Upper lobe of right lung (tissue), 1 donor: ENCODE measurements around the gene ARSB. TPM values are rescaled to one million over a fixed set of nuclear protein-coding genes. Genes with fewer than 3 reads are reported as not detected.

Experiments
- ATAC-seq: fragments of 200-7000 bp; cut with Tn5 transposase; one replicate; pipeline ENCODE4 v1.9.1; 2020; ENCODE audit warnings: mild to moderate bottlenecking, moderate library complexity
- DNase-seq: peaks from one replicate; pipeline ENCODE4 v3.0.0-alpha.2; 2020
- H3K27ac ChIP-seq: fragments of 200-600 bp; one replicate; pipeline ENCODE4 v1.8.0; 2022
- H3K27me3 ChIP-seq: fragments of 200-600 bp; one replicate; pipeline ENCODE4 v1.8.0; 2022; ENCODE audit warnings: mild to moderate bottlenecking
- H3K36me3 ChIP-seq: fragments of 200-600 bp; one replicate; pipeline ENCODE4 v1.8.0; 2022
- H3K4me1 ChIP-seq: fragments of 200-600 bp; one replicate; pipeline ENCODE4 v1.8.0; 2022
- H3K4me3 ChIP-seq: fragments of 200-600 bp; one replicate; pipeline ENCODE4 v1.8.0; 2022; ENCODE audit warnings: mild to moderate bottlenecking
- H3K9me3 ChIP-seq: fragments of 200-600 bp; one replicate; pipeline ENCODE4 v1.8.0; 2022
- intact Hi-C: fragments of 100-400 bp; cut with DNase I; formaldehyde crosslinking; loops from one replicate; pipeline ENCODE4 v1.11.0; 2022
- total RNA-seq: library from RNA; stranded (reverse); fragmentation: NEBNext Ultra II Directional; extraction: Animal tissue kit (Norgen Biotek cat#: 25700); gene quantifications from one replicate; pipeline ENCODE4 v1.2.1, GENCODE V29; 2021
- TF ChIP-seq, protein P1 (sequence below): fragments of 200-600 bp; IDR thresholded peaks from one replicate; pipeline ENCODE4 v1.8.0; 2022; ENCODE audit warnings: antibody characterized with exemption
- donor health status: DM: no; HTN: yes; CAD: no; lungs with severe emphysema.

Gene ARSB
- total RNA-seq, 1 donor from 2014 or later, result 15.8 TPM

DNA sequence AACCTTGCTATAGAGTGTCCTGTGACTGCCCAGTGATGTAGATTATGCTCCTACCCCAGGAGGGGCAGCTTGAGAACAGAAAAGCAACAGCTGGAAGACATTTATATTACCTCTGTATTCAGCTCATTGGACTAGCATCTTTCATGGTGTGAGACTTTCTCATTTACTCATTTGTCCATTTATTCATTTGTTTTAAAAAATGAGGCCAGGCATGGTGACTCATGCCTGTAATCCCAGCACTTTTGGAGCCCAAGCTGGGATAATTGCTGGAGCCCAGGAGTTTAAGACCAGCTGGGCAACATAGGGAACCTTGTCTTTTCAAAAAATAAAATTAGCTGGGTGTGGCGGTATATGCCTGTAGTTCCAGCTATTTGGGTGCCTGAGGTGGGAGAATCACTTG, 206.6 kb downstream of the ARSB start:
- H3K27ac ChIP-seq, result no peak overlapping the region
- TF ChIP-seq, protein P1, sequence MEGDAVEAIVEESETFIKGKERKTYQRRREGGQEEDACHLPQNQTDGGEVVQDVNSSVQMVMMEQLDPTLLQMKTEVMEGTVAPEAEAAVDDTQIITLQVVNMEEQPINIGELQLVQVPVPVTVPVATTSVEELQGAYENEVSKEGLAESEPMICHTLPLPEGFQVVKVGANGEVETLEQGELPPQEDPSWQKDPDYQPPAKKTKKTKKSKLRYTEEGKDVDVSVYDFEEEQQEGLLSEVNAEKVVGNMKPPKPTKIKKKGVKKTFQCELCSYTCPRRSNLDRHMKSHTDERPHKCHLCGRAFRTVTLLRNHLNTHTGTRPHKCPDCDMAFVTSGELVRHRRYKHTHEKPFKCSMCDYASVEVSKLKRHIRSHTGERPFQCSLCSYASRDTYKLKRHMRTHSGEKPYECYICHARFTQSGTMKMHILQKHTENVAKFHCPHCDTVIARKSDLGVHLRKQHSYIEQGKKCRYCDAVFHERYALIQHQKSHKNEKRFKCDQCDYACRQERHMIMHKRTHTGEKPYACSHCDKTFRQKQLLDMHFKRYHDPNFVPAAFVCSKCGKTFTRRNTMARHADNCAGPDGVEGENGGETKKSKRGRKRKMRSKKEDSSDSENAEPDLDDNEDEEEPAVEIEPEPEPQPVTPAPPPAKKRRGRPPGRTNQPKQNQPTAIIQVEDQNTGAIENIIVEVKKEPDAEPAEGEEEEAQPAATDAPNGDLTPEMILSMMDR, result no peak
- H3K4me1 ChIP-seq, result no peaks in the 10 kb centered on the region
- DNase-seq (no peak), ATAC-seq (no peak)
- H3K36me3 ChIP-seq, result peaks cover 8% of the 10 kb centered on the region
- H3K9me3 ChIP-seq, result no peaks in the 10 kb centered on the region
- intact Hi-C loops, result no loop called here
- H3K27me3 ChIP-seq, result no peaks in the 10 kb centered on the region
- H3K4me3 ChIP-seq, result no peak overlapping the region

DNA sequence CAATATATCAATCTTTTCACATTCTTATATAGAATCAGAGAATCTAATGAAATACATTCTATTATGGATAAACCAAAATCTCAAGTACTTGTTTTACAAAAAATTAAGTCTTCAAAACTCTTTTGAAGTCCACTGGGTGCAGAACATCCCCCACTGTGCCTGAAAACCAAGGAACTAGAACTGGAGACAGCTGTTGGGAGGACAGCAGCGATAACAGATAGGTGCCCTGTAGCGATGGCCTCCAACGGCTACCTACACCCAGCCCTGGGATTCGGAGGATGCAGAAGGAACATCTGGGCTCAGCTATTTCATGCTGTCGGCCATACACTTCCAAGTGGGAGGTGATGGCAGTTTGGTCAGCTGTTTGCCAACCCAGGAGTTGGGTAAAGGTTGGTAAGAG, 207.2 kb downstream of the ARSB start:
- H3K4me1 ChIP-seq, result no peaks in the 10 kb centered on the region
- H3K36me3 ChIP-seq, result peaks cover 8% of the 10 kb centered on the region
- H3K27ac ChIP-seq, result no peak overlapping the region
- no peaks in the 10 kb centered on the region for H3K9me3 ChIP-seq
- H3K27me3 ChIP-seq, result no peaks in the 10 kb centered on the region
- ATAC-seq (no peak), DNase-seq (no peak)
- intact Hi-C loops, result no loop called here
- no peak overlapping the region for H3K4me3 ChIP-seq
- TF ChIP-seq, protein P1, result no peak

DNA sequence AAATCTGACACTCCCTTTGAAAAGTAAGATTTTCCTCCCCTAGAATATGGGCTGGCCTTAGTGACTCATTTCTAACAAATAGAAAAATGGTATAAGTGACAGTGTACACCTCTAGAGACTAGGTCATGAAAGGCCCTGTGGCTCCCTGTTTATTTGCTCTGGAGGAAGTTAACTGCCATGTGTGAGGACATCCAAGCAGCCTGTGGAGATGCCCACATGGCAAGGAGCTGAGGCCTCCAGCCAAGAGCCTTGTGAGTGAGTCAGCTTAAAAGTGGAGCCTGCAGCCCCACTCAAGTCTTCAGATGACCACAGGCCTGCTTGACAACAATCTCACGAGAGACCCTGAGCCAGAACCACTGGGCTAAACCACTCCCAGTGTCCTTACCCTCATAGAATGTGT, 208.5 kb downstream of the ARSB start:
- peaks cover 8% of the 10 kb centered on the region for H3K36me3 ChIP-seq
- no peak for DNase-seq
- intact Hi-C loops, result no loop called here
- no peaks in the 10 kb centered on the region for H3K9me3 ChIP-seq
- TF ChIP-seq, protein P1, result no peak
- H3K4me3 ChIP-seq, result no peak overlapping the region
- no peaks in the 10 kb centered on the region for H3K4me1 ChIP-seq
- no peaks in the 10 kb centered on the region for H3K27me3 ChIP-seq
- no peak overlapping the region for H3K27ac ChIP-seq
- no peak for ATAC-seq

DNA sequence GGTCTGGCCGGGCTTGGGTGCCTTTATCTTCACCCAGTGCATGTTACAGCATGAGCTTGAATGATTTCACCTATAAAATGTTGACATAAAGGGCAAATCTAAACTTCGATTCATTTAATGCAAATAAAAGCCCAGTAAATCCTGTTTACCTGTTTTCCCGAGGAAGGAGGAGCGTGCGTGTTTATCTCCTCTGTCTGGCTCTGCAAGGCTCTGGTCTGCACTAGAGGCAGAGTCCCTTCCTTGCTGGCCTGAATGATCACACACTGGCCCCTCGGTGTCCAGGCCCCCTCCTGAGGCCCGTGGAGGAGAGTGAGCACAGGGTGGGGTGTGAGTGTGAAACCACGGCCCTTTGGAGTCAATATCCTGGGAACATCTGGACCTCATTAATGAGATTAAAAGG, 211.5 kb downstream of the ARSB start:
- TF ChIP-seq, protein P1, result no peak
- ATAC-seq (no peak), DNase-seq (no peak)
- intact Hi-C loops, result no loop called here
- H3K9me3 ChIP-seq, result no peaks in the 10 kb centered on the region
- H3K27ac ChIP-seq, result no peak overlapping the region
- no peaks in the 10 kb centered on the region for H3K27me3 ChIP-seq
- H3K4me3 ChIP-seq, result no peak overlapping the region
- H3K4me1 ChIP-seq, result no peaks in the 10 kb centered on the region
- H3K36me3 ChIP-seq, result no peaks in the 10 kb centered on the region

DNA sequence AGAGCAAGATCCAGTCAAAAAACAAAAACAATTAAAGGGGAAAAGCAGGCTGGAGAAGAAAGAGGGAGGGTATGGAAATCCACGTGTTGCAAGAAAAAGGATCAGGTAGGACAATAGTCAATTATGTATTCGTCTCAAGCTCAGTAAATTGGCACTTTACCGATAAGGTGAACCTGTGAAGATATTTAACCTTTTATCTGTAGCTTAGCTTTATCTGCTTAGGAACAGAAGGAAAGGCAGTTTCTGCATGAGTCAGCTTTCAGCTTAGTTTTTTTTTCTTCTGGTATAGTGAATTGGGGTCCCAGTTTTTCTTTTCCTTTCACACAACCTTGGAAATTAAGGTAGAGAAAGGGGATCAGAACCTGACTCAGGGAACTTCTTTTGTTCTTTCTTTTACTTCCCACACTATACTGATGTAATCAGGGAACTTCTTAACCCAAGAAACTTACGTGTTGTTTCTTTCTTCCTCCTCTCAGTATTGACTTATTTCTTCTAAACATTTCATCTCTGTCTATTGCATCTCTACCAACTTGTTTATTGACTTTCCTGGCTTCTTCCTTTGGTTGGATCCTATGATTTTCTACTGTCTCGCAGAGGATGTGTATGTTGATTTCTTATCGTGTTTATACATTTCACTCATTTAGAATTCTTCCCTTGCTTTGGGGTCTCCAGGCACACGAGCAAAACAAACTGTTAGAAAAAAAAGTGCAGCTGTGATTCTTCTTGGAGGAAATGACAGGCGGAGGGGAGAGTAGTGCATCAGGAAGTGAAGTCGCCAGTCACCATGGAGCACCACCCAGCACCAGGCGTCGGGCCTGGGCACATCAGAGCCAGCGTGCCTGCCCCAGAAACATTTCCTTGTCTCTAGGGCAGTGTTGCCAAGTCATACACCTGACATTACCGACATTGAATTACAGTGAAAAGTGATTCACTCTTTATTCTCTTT, 213.6 kb downstream of the ARSB start:
- ATAC-seq (peak; percentile 47), DNase-seq (no peak)
- Histone ChIP-seq H3K27me3 (no peaks in the 10 kb centered on the region), H3K36me3 (no peaks in the 10 kb centered on the region), H3K9me3 (no peaks in the 10 kb centered on the region), H3K4me3 (no peak overlapping the region), H3K27ac (no peak overlapping the region), H3K4me1 (no peaks in the 10 kb centered on the region)
- intact Hi-C loops, result no loop called here
- TF ChIP-seq, protein P1, result no peak
